Fibroblast of upper back skin (primary cell): Measurements from ENCODE around the gene WIZ.
"Not testable (repeated sequence)": the region's sequence is repeated elsewhere in the genome, so short reads cannot be mapped to it uniquely, and the experiment has no call there.

Experiments used
- DNase-seq: peaks from one replicate; pipeline ENCODE4 v3.0.0-alpha.2; 2013

The WIZ gene

DNA sequence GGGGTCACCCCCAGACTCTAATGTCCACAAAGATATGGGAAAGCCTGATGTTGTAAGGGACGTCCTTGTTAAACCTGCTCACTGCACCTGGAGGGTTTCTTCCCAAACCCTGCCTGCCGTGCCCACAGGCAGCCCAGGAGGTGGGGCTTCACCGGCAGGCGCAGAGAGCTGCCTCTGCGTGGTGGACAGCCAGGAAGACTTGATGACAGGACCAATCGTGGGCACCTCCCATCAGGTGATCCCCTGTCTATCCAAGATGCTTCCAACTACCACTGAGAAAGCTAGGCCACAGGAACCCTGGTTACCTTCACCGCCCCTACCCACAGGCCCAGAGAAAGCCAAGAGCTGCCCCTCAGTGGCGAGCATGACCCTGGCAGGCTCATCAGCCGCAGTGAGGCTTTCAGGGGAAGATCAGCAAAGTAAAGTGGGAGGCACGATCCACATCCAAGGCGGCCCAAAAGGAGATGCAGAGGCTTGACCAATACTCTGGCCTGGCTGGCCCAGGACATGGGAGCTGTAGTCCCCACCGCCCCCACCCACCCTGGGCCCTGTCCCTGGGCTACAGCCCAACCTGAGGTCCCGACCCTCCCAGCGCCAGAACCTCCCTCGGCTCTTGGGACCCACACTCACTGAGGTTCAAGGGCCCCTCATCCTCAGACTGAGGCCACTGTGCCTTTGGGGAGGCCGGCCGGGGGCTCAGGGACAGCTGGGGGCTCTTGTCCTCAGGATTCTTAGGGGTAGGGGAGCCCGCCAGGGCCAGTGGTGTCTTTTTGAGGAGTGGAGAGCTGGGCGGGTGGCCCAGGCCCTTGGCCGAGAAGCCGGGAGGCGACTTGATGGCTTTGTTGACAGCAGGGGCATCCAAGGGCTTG lies 20.6 kb downstream of the WIZ start:
- DNase-seq: no peak

- DNase-seq: no peak
These were observed 21.7 kb downstream of the WIZ start for GRCh38 chr19:15427991-15428471.

DNA sequence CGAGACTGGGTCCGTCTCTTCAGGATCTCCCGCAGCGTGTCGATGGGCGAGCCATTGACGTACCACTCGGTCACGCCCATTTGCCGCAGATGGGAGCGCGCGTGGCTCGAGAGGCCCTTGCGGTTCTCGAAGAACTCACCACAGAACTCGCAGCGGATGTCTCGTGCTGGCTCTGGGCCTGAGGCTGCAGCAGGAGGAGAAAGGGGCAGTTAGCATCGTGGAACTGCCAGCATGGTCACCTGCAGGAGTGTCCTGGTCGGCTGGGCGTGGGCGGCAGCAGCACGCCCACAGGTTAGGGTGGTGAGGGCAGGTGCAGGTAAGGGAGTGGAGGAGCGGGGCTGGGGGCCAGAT lies 22.4 kb downstream of the WIZ start:
- no peak for DNase-seq

GRCh38 chr19:15426485-15427349 lies 23.0 kb downstream of the WIZ start:
- no peak for DNase-seq

DNA sequence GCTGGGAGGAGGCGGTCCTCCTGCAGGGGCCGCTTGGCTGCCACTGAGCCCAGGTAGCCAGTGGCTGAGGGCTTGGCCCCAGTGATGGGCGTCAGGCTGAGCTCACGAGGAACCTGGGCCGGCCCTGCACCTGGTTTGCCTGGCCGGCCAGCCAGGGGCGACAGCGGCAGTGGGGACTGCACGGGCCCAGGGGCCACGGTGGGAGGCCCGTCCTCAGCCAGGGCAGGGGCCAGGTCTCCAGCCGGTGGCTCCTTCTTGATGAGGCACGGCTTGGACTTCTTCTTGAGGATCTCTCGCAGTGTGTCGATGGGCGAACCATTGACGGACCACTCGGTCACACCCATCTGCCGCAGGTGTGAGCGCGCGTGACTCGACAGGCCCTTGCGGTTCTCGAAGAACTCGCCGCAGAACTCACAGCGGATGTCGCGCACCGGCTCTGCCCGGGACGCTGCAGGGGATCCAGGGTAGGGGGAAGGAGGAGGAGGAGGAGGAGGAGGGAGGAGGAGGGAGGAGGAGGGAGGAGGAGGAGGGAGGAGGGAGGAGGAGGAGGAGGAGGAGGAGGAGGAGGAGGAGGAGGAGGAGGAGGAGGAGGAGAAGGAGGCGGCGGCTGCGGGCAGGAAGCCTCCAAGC lies 24.3 kb downstream of the WIZ start:
- DNase-seq: no peak

DNA sequence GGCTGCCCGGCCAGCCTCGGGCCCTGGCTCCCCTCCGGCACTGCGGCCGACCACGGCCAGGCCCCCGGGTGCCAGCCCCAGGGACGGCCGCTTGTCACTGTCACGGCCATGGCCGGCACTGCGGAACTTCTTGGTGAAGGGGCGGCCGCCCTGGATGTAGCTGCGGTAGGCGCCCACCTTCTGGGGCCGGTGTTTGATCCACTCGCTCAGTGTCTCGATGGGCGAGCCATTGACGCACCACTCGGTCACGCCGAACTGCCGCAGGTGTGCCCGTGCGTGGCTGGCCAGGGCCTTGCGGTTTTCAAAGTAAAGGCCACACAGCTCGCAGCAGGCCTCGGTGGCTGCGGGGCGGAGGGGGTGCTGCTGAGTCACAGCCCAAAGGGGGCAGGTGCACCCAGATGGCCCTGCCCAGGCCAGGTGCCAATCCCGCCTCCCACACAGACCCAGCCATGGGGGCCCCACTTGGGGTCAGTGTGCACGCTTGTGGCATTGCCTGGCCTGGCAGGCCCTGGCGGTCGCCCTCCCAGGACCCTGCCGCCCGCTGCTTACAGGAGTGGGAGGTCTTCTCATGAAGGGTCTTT lies 25.0 kb downstream of the WIZ start:
- no peak for DNase-seq

DNA sequence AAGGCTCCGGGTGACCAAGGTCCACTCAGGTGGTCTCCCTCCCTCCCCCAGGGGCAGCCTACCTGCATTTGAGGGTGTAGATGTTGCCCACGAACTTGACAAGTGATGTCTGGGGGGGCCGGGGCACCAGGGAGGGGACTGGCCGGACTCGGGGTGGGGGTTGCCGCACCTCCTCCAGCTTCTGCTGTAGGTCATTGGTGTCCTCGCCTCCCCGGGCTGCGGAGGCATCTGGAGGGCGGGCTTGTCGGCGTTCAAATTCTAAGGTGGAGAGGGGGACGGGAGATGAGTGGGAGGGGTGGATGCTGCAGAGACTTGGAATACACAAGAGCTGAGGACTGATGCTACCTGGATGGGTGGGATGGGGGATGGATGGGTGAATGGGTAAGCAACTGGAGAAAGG lies 25.6 kb downstream of the WIZ start:
- DNase-seq: no peak

DNA sequence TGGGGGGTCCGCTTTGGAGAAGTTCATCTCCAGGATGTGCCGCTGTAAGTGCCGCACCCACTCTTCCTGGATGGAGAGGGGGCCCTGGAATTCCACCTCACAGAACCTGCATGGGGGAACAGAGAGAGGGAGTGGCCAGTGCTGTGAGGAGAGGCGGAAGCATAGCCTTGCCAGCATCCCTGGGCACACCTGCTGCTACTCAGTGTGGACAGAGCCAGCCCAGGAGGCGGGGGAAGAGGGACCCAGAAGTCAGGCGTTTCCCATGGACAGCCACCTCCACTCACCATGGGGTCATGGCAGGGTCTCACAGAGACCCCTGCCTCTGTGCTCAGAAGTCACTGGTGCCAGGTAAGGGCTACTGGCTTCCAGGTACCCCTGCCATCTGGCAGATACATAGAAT lies 26.6 kb downstream of the WIZ start:
- DNase-seq: no peak

DNA sequence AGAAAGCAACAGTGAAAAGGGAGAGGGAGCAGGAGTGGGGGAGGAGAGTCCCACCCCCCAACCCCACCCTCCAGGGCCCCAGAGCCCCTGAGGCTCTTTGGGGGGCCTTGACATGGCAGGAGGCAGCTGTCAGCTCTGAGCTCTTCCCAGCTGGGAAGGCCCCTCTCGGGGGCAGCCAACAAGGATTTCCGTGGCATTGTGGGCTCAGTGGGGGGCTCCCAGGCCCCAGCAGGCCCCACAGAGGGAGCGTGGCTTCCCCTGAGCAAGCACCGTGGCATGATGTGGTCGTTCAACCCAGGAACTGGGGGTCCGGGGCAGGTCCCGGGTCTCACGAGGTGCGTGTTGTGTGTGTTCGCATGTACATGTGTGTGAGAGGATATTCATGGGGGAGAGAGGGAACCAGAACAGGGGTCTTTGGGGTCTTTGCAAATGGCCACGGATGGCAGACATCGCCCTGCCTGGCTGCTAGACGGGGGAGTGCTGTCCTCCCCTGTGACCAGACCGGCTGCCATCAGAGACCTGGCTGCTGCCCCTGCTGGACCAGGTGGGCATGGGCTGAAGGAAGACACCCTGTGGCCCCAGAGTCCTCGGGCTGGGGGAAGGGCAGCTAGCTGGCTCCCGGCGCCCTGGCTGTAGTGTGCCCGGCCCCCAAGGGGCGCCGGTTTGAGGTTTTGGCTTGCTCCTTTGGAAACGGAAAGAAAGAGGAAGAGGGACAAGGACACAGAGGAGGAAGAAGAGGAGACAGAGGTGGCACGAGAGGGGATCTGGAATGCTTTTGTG lies 27.3 kb downstream of the WIZ start:
- DNase-seq: no peak

- DNase-seq: no peak
These were observed 28.0 kb downstream of the WIZ start for GRCh38 chr19:15421721-15422260.

DNA sequence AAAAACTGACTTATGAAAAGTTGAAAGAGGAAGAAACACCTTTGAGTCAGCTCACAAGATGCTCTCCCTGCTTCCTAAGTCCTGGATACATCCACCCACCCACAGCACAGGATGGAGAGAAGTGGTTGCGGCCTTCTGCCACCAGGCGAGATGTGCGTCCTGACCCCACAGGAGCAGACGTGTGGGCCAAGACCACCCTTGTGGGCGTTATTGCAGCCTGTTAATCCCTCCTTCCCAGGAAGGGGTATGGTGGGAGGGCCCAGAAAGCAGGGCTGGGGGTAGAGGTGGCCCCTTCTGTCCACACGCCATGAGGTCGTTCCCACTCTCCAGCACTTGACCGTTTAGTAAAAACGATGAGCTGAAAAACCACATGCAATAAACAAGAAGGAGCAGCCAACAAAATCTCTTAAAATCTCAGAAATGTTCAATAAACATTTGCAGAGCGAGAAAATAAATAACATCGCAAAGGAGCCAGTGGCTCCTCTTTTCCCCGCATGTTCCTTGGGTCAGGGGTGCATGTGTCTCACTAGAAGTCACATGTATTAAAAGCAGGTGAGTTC lies 28.5 kb downstream of the WIZ start:
- no peak for DNase-seq

DNA sequence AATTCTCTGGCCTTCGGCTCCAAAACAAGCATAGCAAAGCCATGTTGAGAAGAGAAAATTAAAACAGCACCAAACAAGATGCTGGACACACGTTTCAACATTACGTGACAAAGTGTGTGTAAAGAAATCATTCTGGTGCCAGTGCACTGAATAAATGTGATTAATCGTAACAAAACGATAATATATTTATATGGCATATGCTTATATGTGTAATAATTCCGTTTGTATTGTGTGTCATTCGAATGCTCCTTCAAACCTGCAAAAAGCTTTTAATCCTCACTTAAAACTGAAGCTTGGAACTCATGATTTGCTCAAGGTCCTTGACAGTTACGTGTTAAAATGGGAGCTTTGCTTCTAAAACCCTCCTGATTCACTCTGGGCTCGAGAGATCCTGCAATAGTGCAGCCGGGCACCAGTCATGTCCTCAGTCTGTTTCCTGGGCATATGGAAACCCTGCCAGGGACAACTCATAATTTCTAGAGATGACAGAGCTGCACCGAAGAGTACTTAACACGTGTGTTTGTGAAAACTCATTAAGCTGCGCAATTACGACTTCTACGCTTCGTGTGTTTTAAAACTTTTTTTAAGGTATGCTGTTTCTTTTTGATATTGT lies 30.2 kb downstream of the WIZ start:
- DNase-seq: no peak

- peak; percentile 100 for DNase-seq
These were observed 31.0 kb downstream of the WIZ start, which contains the start of gene AKAP8L for GRCh38 chr19:15418579-15419412. TSS of gene AKAP8L (minus strand) at chr19:15418988. CDS start at chr19:15418923, 65 bp downstream.

DNA sequence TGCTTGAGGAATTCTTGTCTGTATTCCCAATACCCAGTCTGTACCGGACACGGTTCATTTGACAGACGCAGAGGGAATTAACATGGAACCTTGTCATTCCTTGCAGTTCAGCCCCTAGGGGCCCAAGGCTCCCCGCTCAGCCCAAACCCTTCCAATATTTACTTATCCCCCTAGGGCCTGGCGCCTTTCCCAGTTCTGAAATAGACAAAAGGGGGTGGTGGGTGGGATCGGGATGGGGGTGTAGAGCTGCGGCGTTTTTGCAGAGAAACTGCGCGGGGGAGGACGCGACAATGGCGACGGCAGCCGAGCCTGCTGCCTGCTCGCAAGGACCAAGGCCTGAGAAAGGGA lies 31.6 kb downstream of the WIZ start:
- DNase-seq: peak; percentile 27

- DNase-seq: peak; percentile 27
These were observed 32.1 kb downstream of the WIZ start for GRCh38 chr19:15417699-15418098.

DNA sequence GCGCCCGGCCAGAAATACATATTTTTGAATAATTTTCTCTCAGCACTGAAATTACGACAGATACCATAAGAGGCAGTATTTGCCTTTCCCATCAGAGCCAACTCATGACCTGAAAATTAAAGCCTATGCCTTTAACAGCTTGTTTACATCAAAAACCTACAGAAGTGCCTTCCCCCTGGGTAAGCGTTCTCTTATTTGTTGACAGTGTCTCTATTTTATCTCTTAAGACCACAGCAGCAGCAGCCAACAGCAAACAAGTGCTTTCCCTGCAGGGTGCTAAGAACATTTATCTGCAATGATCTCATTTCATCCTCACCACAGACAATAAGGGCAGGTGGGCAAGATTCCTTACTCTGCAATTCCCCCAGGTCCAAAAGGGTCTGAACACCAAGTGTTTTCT lies 36.9 kb downstream of the WIZ start:
- DNase-seq: no peak

- not testable (repeated sequence) for DNase-seq
These were observed 38.4 kb downstream of the WIZ start for GRCh38 chr19:15411351-15411750.

DNA sequence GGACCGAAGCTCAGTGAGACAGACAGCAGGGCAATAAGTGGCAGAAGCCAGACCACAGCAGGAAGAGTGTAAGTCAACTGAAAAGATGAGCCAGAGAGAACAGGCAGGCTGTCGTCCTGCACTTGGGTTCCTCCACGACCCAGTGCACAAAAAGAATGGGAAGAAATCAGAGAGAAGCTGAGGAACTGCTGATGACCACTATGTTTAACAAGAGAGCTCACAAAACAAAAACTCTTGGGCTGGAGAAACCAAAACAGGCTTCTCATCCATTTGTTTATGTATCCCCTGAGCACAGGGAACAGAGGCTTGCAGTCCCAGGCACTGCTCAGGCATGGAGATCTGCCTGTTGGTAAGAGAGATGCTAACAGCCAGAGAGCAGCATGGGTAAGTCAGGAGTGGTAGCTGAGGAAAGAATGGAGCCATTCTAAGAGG lies 45.0 kb downstream of the WIZ start:
- DNase-seq: no peak

GRCh38 chr19:15404097-15404779 lies 45.5 kb downstream of the WIZ start:
- DNase-seq: no peak

DNA sequence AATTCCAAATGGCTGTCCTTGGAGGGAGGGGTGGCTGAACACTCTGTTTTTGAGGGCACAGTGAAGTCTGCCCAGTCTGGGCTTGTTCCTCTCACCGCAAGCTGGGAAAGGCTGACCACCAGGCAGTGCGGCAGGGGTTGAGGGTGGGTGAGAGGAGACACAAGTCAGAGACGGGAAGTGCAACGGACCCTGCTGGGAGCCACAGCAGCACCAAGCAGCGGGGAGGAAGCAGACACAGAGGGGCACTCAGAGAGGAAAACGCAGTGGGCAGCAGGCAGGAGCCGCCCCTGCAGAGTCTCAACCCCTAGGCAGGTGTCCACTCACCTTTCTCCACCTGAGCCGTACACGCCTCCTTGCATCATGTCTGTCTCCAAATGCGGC lies 46.6 kb downstream of the WIZ start:
- DNase-seq: no peak
